SJCRH30 (cell line): ENCODE results near the gene ATP5MG. TPM values are rescaled to one million over a fixed set of nuclear protein-coding genes. Genes with fewer than 3 reads are reported as not detected.

Source experiments
- DNase-seq, 2 experiments: peaks; one replicate each; pipeline ENCODE4 v3.0.0-alpha.2; 2015 to 2020
- H3K27ac ChIP-seq: fragments of 250-450 bp; sonication (Bioruptor Pico); 2 replicates; pipeline ENCODE4 v1.5.1; 2020; ENCODE audit warnings: mild to moderate bottlenecking, moderate library complexity
- H3K27me3 ChIP-seq: fragments of 250-450 bp; sonication (Bioruptor Pico); 2 replicates; pipeline ENCODE4 v1.5.1; 2020; ENCODE audit warnings: mild to moderate bottlenecking, moderate library complexity
- H3K36me3 ChIP-seq: fragments of 250-450 bp; sonication (Bioruptor Pico); 2 replicates; pipeline ENCODE4 v1.5.1; 2020; ENCODE audit warnings: mild to moderate bottlenecking, moderate library complexity
- H3K4me1 ChIP-seq: fragments of 250-450 bp; sonication (Bioruptor Pico); 2 replicates; pipeline ENCODE4 v1.5.1; 2020; ENCODE audit warnings: mild to moderate bottlenecking, moderate library complexity
- H3K4me3 ChIP-seq: fragments of 250-450 bp; sonication (Bioruptor Pico); 2 replicates; pipeline ENCODE4 v1.5.1; 2020; ENCODE audit warnings: mild to moderate bottlenecking, moderate library complexity
- H3K9me3 ChIP-seq: fragments of 250-450 bp; sonication (Bioruptor Pico); replicated peaks from 2 replicates; pipeline ENCODE4 v1.5.1; 2020; ENCODE audit warnings: mild to moderate bottlenecking, moderate library complexity
- total RNA-seq: library from RNA; depleted of rRNA; stranded (reverse); fragments of >200 nt; shearing (Covaris generic); gene quantifications from 2 replicates; pipeline ENCODE4 v1.2.3, GENCODE V29; 2014

Gene ATP5MG
- total RNA-seq, 1 experiment from 2014 or later, result 165 TPM

- H3K4me3 ChIP-seq, result no peak overlapping the region
- no peaks in the 10 kb centered on the region for H3K9me3 ChIP-seq
- no peak overlapping the region for H3K27ac ChIP-seq
- no peak for DNase-seq
- H3K27me3 ChIP-seq, result no peaks in the 10 kb centered on the region
- no peaks in the 10 kb centered on the region for H3K36me3 ChIP-seq
- H3K4me1 ChIP-seq, result no peaks in the 10 kb centered on the region
Measured at GRCh38 chr11:118418766-118419165, 17.4 kb downstream of the ATP5MG start.

DNA sequence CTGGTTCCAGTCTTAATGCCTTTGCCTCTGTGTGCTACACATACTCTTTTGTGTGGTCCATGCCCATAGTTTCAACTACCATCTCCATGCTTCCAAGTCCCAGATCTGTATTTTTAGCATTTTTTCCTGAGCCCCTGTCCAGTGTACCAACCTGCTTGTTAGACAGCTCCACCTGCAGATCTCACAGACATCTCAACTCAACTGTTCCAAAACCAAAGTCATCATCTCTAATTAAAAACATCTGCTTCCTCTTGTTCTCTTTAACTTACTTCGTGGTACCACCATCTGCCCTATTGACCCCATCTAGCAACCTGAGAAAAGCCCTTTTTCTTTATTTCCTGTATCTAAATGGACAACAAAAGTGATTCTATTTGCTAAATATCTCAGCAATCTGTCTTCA lies 26.3 kb downstream of the ATP5MG start:
- Histone ChIP-seq H3K4me3 (no peak overlapping the region), H3K9me3 (no peaks in the 10 kb centered on the region), H3K27ac (no peak overlapping the region), H3K4me1 (no peaks in the 10 kb centered on the region), H3K36me3 (no peaks in the 10 kb centered on the region), H3K27me3 (no peaks in the 10 kb centered on the region)
- no peak for DNase-seq

DNA sequence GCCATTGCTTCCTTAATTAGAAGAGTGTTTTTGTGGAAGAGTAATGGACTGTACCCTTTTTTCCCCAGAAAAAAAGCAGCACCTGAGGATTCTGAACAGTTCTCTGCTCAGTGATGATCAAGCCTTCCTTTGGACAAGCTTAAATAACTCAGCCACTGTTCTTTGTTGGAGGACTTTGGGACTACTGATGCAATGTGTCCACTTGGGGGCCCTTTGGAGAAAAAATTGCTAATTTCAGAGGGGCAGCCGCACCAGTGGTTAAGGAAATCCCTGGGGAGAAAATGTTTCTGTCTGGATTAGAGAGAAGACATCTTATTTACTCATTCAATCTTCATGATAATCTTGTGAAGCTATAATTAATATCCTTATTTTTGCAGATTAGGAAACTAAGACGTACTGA lies 29.6 kb downstream of the ATP5MG start:
- Histone ChIP-seq H3K27ac (no peak overlapping the region), H3K4me3 (no peak overlapping the region), H3K4me1 (no peaks in the 10 kb centered on the region), H3K9me3 (no peaks in the 10 kb centered on the region), H3K27me3 (no peaks in the 10 kb centered on the region), H3K36me3 (no peaks in the 10 kb centered on the region)
- DNase-seq, result peak in 1 of 2 experiments; percentile 17

DNA sequence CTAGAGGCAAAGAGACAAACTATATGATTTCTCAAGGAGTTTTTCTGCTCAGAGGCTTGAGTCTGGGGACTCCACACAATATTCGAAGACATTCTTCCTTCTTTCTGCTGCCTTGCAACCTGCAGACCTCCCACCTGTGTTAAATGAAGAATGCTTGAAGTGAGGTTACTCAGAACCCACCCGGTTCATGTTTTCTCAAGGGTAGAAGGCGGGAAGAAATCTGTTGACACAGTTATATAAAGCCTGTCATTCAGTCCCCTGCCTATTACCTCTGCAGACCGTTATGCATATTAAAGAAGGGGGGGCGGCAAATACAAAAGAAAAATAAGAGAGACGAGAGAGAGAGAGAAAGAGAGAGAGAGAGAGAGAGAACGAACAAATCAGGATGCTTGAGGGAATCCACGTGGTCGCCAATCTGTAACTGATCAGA lies 32.7 kb downstream of the ATP5MG start:
- Histone ChIP-seq H3K27me3 (no peaks in the 10 kb centered on the region), H3K9me3 (no peaks in the 10 kb centered on the region), H3K27ac (peak overlapping the region; percentile 57; the same call in 1 of the 2 replicates), H3K4me1 (no peaks in the 10 kb centered on the region), H3K36me3 (no peaks in the 10 kb centered on the region), H3K4me3 (peak overlapping the region; percentile 98)
- DNase-seq, result no peak

- DNase-seq, result peak; percentile 38 to 55
- Histone ChIP-seq H3K36me3 (peaks cover 3% of the 10 kb centered on the region; the same call in 1 of the 2 replicates), H3K4me1 (no peaks in the 10 kb centered on the region; the same call in none of the 2 replicates), H3K27me3 (no peaks in the 10 kb centered on the region), H3K4me3 (peak overlapping the region; percentile 98), H3K27ac (peak overlapping the region; percentile 57; the same call in 1 of the 2 replicates), H3K9me3 (no peaks in the 10 kb centered on the region)
Measured at GRCh38 chr11:118434553-118435289, 33.3 kb downstream of the ATP5MG start.

- peaks cover 3% of the 10 kb centered on the region; the same call in 1 of the 2 replicates for H3K36me3 ChIP-seq
- H3K27ac ChIP-seq, result peak overlapping the region; percentile 57
- H3K9me3 ChIP-seq, result no peaks in the 10 kb centered on the region
- peak; percentile 75 to 76 for DNase-seq
- peaks cover 3% of the 10 kb centered on the region for H3K4me1 ChIP-seq
- peak overlapping the region; percentile 98 for H3K4me3 ChIP-seq
- H3K27me3 ChIP-seq, result no peaks in the 10 kb centered on the region
Measured at GRCh38 chr11:118435290-118435892, 34.0 kb downstream of the ATP5MG start.

DNA sequence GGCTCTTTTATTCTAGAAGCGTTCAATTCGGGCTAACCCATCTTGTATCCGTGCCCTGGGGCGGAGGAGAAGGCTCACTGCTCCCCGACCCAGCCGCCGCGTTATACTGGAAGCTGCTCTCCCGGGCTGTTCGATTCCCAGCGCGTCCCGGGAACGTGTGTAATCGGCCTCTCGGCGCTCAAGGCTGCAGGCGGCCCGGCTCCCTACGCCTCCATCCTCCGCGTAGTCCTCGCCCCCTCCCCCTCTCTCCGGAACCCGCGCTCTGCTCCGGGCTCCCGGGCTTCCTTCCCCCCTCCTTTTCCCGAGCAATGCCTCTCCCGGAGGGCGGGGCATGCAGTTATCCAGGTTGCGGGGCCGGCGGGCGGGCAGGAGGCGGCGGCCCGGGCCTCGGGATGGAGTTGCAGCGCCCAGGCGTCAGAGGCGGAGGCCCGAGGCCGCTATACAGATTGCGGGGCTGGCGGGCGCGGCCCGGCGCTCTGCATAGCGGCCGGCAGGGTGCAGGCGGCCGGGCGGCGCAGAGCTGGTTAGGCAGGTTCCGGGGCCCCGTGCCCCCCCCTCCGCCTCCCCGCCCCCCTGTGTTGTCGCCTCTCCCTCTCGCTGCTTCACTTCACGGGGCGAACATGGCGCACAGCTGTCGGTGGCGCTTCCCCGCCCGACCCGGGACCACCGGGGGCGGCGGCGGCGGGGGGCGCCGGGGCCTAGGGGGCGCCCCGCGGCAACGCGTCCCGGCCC lies 34.7 kb downstream of the ATP5MG start, which contains the start of gene KMT2A:
Gene KMT2A, plus strand, starts transcription at position 600 of the 732 bp plus-strand sequence. Its CDS starts 21 bp downstream, at position 621.
- Histone ChIP-seq H3K27me3 (no peaks in the 10 kb centered on the region), H3K36me3 (peaks cover 3% of the 10 kb centered on the region; the same call in 1 of the 2 replicates), H3K4me3 (peak within 1 kb of the TSS; percentile 98), H3K27ac (peak within 1 kb of the TSS; percentile 75), H3K4me1 (peaks cover 3% of the 10 kb centered on the region), H3K9me3 (no peaks in the 10 kb centered on the region)
- peak; percentile 92 to 95 for DNase-seq

GRCh38 chr11:118436639-118437207 lies 35.3 kb downstream of the ATP5MG start:
- Histone ChIP-seq H3K27ac (peak overlapping the region; percentile 75), H3K9me3 (no peaks in the 10 kb centered on the region), H3K27me3 (no peaks in the 10 kb centered on the region), H3K4me3 (peak overlapping the region; percentile 98), H3K36me3 (peaks cover 3% of the 10 kb centered on the region; the same call in 1 of the 2 replicates), H3K4me1 (peaks cover 3% of the 10 kb centered on the region)
- DNase-seq, result peak; percentile 14 to 24

DNA sequence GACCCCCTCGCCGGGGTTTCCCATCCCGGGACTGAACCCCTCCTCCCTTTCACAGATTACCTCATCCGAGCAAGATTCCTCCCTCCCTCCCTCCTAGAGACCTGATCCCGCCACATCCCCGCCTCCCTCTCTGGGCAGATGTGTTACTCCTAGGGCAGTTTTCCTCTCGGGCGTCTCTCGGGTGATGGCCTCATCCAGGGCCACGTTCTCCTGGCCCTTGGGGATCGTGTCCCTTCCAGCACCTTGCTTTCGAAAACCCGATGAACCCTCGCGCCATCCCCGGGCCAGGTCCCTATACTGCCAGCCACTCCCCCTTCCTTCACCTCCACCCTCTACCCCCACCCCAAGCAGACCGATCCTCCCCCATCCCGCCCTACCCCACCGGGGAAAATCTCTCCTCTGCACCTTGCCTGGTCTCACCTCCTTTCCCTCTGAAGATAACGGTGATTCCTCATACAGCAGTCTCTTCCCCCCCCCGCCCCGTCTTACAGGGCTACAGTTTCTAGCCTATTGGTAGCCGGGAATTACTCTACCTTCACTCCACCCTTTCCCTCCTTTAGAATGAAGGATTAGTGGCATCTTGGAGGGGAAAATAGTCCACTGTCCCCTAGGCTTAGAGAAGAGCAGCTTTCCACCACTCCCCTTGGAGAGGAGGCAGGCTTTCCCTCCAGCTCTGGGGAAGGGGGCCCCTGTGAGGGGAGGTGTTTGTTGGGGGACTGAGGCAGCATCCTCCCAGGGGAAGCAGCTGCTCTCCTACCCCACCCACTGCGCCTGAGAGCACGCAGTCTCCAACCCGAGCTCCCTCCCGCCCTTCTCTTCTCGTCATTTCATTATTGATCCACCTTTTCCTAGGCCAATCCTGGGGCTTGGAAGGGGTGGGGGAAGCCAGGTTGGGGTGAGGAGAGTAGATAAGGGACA lies 36.1 kb downstream of the ATP5MG start:
- no peaks in the 10 kb centered on the region for H3K27me3 ChIP-seq
- DNase-seq, result peak; percentile 62 to 66
- no peaks in the 10 kb centered on the region for H3K9me3 ChIP-seq
- H3K27ac ChIP-seq, result peak overlapping the region; percentile 75
- peak overlapping the region; percentile 98 for H3K4me3 ChIP-seq
- peaks cover 3% of the 10 kb centered on the region; the same call in 1 of the 2 replicates for H3K36me3 ChIP-seq
- peaks cover 3% of the 10 kb centered on the region for H3K4me1 ChIP-seq

GRCh38 chr11:118438314-118438931 lies 37.0 kb downstream of the ATP5MG start:
- Histone ChIP-seq H3K9me3 (no peaks in the 10 kb centered on the region), H3K27me3 (no peaks in the 10 kb centered on the region), H3K4me1 (peaks cover 3% of the 10 kb centered on the region), H3K27ac (peak overlapping the region; percentile 75; the same call in 1 of the 2 replicates), H3K4me3 (peak overlapping the region; percentile 98), H3K36me3 (peaks cover 3% of the 10 kb centered on the region; the same call in 1 of the 2 replicates)
- DNase-seq, result peak; percentile 42 to 51

- DNase-seq, result no peak
- Histone ChIP-seq H3K27me3 (no peaks in the 10 kb centered on the region), H3K27ac (no peak overlapping the region), H3K4me3 (no peak overlapping the region), H3K36me3 (peaks cover 3% of the 10 kb centered on the region; the same call in 1 of the 2 replicates), H3K9me3 (no peaks in the 10 kb centered on the region), H3K4me1 (peaks cover 3% of the 10 kb centered on the region)
Measured at GRCh38 chr11:118439646-118440045, 38.2 kb downstream of the ATP5MG start.

DNA sequence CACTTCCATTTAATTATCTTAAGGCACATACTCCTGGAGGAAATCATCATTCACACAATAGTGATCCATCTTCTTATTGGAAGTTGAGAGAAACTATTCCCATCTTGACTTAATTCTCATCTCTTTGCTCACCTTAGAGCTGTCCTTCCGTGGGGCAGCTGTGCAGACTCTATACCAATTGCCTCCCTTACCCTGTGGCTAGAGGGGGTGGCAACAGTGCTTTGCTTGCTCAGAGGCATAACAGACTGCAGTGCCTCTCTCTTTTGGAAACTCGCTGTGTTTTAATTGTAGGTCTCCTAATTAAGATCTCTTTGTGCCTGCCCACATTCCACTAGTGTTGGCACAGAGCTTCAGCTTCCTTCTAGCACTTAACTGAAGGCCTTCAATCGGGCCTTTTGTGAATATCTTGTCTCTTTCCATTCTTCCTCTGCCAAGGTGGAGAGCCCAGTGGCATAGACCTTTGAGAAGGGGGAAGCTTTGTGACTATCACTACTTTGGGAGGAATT lies 40.4 kb downstream of the ATP5MG start:
- Histone ChIP-seq H3K27me3 (no peaks in the 10 kb centered on the region), H3K4me3 (no peak overlapping the region), H3K4me1 (peaks cover 3% of the 10 kb centered on the region), H3K9me3 (no peaks in the 10 kb centered on the region), H3K27ac (no peak overlapping the region), H3K36me3 (peaks cover 3% of the 10 kb centered on the region; the same call in 1 of the 2 replicates)
- no peak for DNase-seq

DNA sequence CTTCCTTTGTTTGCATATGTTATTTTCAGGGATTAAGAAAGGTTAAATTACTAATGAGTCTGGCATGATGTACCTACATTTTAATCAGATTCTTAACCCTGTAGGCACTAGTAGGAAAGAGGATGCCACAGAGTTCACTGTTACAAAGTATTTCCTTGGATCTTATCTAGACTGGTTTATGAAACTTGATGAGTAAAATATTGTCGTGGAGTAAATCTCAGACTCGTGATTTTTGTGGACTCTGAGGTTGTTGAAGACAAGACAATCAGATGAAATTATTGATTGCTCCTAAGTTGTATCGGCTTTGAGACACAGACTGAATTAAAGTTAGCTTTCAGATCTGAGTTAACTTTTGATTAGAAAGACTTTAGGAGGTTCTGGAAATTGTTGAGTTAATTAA lies 40.9 kb downstream of the ATP5MG start:
- no peaks in the 10 kb centered on the region for H3K27me3 ChIP-seq
- H3K27ac ChIP-seq, result no peak overlapping the region
- no peak for DNase-seq

More for the DNA sequence above, 40.9 kb downstream of the ATP5MG start:
- Histone ChIP-seq H3K9me3 (no peaks in the 10 kb centered on the region), H3K36me3 (peaks cover 3% of the 10 kb centered on the region; the same call in 1 of the 2 replicates), H3K4me1 (peaks cover 3% of the 10 kb centered on the region), H3K4me3 (no peak overlapping the region)
